GM13977 (cell line): ENCODE data around the gene IGFBP2.

Experiments
- DNase-seq: peaks from one replicate; pipeline ENCODE4 v3.0.0; 2012; ENCODE audit warnings: low spot score
- in situ Hi-C: fragments of 300-500 bp; cut with MboI; formaldehyde crosslinking; loops from one replicate; pipeline ENCODE4 v1.12.0; 2022; ENCODE audit warnings: low sequenced_read_pairs, low pct_unique_long_range_greater_than_20kb, mixed read lengths, inconsistent platforms; ENCODE audit not compliant: unreplicated experiment
- TF ChIP-seq, protein P1 (sequence below): IDR thresholded peaks from 2 replicates; pipeline ENCODE4 v1.5.1; 2012; ENCODE audit warnings: mild to moderate bottlenecking, control low read depth; ENCODE audit not compliant: insufficient read depth; ENCODE audit errors: extremely low read depth, missing control alignments

The IGFBP2 gene

DNA sequence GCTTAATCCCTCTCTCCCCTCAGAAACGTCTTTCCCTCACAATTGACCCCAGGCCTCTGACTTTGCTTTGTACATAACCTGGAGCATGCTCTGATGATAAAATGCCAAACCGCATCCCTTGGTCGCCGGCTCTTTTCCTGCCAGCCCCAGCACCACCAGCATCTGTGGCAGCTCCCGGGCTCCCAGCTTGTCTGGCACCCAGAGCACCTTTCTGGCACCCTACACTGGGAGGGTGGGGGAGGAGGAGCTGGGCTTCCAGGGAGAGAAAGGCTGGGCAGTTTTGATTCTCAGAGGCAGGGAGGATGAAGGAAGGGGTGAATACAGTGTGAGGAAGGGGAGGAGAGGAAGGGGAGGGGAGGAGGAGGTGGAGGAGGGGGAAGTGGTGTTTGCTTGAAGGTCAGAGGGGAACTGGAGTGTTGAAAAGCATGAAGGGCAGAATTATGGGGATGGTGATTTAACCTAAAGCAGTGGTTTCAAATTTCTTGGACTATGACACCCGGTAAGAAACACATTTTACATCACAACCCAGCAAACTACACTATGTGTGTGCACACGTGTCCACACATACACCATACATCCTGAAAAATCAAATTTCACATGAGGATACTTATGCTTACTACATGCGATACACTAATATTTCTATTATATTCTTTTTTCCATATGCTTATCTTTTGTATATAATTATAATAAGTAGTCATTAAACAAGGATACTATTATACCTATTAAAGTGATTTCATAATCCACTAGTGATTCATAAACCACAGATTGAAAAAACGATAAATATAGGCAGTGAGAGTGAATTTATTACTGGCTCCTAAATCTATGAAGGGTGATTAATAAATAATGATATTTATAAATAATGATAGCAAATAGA, 30.0 kb upstream of the IGFBP2 start:
- in situ Hi-C loops = no loop called here
- TF ChIP-seq, protein P1, sequence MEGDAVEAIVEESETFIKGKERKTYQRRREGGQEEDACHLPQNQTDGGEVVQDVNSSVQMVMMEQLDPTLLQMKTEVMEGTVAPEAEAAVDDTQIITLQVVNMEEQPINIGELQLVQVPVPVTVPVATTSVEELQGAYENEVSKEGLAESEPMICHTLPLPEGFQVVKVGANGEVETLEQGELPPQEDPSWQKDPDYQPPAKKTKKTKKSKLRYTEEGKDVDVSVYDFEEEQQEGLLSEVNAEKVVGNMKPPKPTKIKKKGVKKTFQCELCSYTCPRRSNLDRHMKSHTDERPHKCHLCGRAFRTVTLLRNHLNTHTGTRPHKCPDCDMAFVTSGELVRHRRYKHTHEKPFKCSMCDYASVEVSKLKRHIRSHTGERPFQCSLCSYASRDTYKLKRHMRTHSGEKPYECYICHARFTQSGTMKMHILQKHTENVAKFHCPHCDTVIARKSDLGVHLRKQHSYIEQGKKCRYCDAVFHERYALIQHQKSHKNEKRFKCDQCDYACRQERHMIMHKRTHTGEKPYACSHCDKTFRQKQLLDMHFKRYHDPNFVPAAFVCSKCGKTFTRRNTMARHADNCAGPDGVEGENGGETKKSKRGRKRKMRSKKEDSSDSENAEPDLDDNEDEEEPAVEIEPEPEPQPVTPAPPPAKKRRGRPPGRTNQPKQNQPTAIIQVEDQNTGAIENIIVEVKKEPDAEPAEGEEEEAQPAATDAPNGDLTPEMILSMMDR = no peak
- DNase-seq = no peak

DNA sequence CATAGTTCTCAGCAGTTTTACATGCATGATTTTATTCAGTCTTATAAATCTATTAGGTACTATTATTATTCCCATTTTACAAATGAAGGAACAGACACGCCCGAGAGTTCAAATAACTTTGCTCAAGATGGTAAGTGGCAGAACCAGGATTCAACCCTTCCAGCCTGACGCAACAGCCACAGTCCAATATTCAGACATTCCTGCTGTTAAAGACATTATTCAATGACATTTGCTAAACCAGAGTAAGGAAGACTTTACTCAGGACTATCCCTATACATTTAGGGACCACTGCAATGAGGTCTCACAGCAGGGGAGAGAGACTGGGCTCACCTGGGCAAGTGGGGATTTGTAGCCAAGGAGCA, 29.4 kb upstream of the IGFBP2 start:
- DNase-seq = no peak
- in situ Hi-C loops = no loop called here
- TF ChIP-seq, protein P1 = no peak

DNA sequence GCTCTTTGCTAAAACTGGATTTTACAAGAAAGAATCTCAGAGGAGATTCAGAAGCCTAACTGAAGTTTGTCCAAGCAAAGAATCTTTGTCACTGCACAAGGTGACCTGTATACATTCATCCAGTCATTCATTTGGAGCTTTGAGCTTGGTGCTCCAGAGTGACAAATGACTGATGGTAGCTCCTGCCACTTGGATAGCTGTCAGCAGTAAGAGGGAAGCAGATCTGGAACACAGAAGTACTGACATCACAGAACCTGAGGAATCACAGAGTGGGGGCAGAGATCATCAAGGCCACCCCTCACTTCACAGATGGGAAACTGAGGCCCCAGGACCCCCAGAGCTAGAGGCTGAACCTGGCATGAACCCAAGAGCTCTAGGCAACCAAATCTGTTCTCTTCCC, 28.8 kb upstream of the IGFBP2 start:
- DNase-seq = no peak
- in situ Hi-C loops = no loop called here
- TF ChIP-seq, protein P1 = no peak

DNA sequence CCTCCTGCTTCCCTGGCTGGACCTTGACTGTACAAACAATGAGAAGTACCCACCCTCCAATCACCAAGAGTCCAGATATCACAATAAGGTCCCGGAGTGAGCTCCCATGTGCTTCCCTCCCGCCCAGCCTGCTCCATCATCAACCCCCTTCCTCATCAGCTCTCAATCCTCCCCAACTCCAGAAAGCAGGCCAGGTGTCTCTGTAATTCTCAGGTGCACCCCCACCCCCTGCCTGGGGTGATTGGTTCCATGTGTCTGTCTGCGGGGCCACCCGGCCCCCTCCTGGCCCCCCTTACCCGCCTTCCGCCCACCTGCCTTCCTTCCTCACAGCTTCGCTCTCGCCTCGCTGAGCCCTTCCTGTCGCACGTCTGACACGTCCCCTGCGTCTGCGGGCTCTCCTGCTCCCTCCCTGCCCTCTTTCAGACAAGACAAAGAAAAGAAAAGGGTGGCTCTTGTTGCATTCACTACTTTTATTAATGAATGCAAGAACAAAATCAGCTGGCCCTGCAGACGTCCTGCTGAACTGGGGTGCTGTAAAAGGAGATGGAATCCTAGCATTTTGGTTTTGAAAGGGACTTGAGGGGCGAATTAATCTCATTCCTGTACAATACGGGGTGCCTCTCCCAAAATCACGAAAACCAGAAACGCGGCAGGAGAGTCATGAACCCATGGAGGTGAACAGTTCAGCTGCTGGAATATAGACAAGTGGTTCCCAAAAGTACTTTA, 26.5 kb upstream of the IGFBP2 start:
- TF ChIP-seq, protein P1 = no peak
- in situ Hi-C loops = no loop called here
- DNase-seq = peak; percentile 66

DNA sequence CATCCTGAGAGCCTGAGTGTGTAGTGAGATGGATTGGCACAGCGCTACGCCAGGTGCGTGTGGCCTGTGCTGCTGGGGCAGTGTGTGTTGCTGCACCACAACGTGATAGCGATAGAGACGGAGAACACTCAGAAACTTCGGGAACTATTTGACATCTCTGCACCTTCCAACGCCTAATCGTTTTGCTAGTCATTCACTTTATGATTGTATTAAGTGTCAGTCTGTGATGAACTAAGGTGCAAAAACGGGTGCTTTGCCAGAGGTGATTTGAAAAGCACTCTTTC, 26.0 kb upstream of the IGFBP2 start:
- no peak for DNase-seq
- in situ Hi-C loops = no loop called here
- TF ChIP-seq, protein P1 = no peak

DNA sequence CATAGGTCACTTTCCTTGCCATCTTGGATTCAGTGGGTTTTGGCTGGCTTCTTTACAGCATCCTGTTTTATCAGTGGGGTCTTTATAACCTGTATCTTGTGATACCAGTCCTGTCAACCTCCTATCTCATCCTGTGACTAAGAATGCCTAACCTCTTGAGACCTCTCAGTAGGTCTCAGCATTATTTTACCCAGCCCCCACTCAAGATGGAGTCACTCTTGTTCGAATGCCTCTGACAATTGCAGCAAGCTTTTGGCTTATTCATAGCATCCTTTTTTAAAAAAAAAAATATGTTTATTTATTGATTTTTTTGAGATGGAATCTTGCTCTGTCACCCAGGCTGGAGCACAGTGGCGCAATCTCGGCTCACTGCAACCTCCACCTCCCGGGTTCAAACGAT, 24.7 kb upstream of the IGFBP2 start:
- no peak for DNase-seq
- in situ Hi-C loops = no loop called here
- TF ChIP-seq, protein P1 = no peak
